MG63 (cell line): ENCODE measurements around the gene CSTF1. TPM values are rescaled to one million over a fixed set of nuclear protein-coding genes. Genes with fewer than 3 reads are reported as not detected.

Experiments used
- DNase-seq: peaks from one replicate; pipeline ENCODE4 v3.0.0-alpha.2; 2020
- H3K27me3 ChIP-seq: fragments of 250-450 bp; sonication (Bioruptor Pico); 2 replicates; pipeline ENCODE4 v1.5.1; 2020; ENCODE audit warnings: mild to moderate bottlenecking, moderate library complexity
- H3K36me3 ChIP-seq: fragments of 250-450 bp; sonication (Bioruptor Pico); 2 replicates; pipeline ENCODE4 v1.5.1; 2020; ENCODE audit warnings: mild to moderate bottlenecking, moderate library complexity
- H3K4me3 ChIP-seq: fragments of 250-450 bp; sonication (Bioruptor Pico); 2 replicates; pipeline ENCODE4 v1.5.1; 2020; ENCODE audit warnings: mild to moderate bottlenecking, moderate library complexity
- H3K9me3 ChIP-seq: fragments of 250-450 bp; sonication (Bioruptor Pico); 2 replicates; pipeline ENCODE4 v1.5.1; 2020; ENCODE audit warnings: mild to moderate bottlenecking, moderate library complexity
- total RNA-seq: library from RNA; depleted of rRNA; stranded (reverse); fragments of >200 nt; shearing (Covaris generic); gene quantifications from 2 replicates; pipeline ENCODE4 v1.2.3, GENCODE V29; 2014; ENCODE audit warnings: low replicate concordance

Gene CSTF1
- total RNA-seq, 1 experiment from 2014 or later: 68.6 TPM

GRCh38 chr20:56361900-56362299 lies 30.5 kb upstream of the CSTF1 start:
- Histone ChIP-seq H3K9me3 (no peaks in the 10 kb centered on the region), H3K27me3 (no peaks in the 10 kb centered on the region), H3K4me3 (no peak overlapping the region), H3K36me3 (peaks cover 33% of the 10 kb centered on the region)
- DNase-seq: peak; percentile 12

- H3K27me3 ChIP-seq: no peaks in the 10 kb centered on the region
- no peak overlapping the region for H3K4me3 ChIP-seq
- peaks cover 33% of the 10 kb centered on the region for H3K36me3 ChIP-seq
- DNase-seq: no peak
- H3K9me3 ChIP-seq: no peaks in the 10 kb centered on the region
Observed at GRCh38 chr20:56362833-56363413, 29.5 kb upstream of the CSTF1 start.

GRCh38 chr20:56363491-56363890 lies 29.0 kb upstream of the CSTF1 start:
- no peaks in the 10 kb centered on the region for H3K9me3 ChIP-seq
- DNase-seq: no peak
- H3K4me3 ChIP-seq: no peak overlapping the region
- H3K27me3 ChIP-seq: no peaks in the 10 kb centered on the region
- H3K36me3 ChIP-seq: peaks cover 33% of the 10 kb centered on the region

- DNase-seq: no peak
- Histone ChIP-seq H3K9me3 (no peaks in the 10 kb centered on the region), H3K36me3 (peaks cover 60% of the 10 kb centered on the region)
Observed at GRCh38 chr20:56368351-56369134, 23.9 kb upstream of the CSTF1 start.

GRCh38 chr20:56369179-56369578 lies 23.3 kb upstream of the CSTF1 start:
- DNase-seq: no peak
- Histone ChIP-seq H3K27me3 (no peaks in the 10 kb centered on the region), H3K4me3 (no peak overlapping the region), H3K9me3 (no peaks in the 10 kb centered on the region), H3K36me3 (peaks cover 67% of the 10 kb centered on the region)

More at GRCh38 chr20:56368351-56369134, 23.9 kb upstream of the CSTF1 start:
- no peaks in the 10 kb centered on the region for H3K27me3 ChIP-seq
- no peak overlapping the region for H3K4me3 ChIP-seq

GRCh38 chr20:56371977-56372376 lies 20.5 kb upstream of the CSTF1 start:
- Histone ChIP-seq H3K36me3 (peaks cover 78% of the 10 kb centered on the region), H3K9me3 (no peaks in the 10 kb centered on the region), H3K4me3 (no peak overlapping the region), H3K27me3 (no peaks in the 10 kb centered on the region)
- DNase-seq: no peak

- no peaks in the 10 kb centered on the region for H3K27me3 ChIP-seq
- H3K36me3 ChIP-seq: peaks cover 85% of the 10 kb centered on the region
- no peak for DNase-seq
- no peaks in the 10 kb centered on the region for H3K9me3 ChIP-seq
- H3K4me3 ChIP-seq: no peak overlapping the region
Observed at GRCh38 chr20:56372850-56373249, 19.6 kb upstream of the CSTF1 start.

GRCh38 chr20:56373942-56374341 lies 18.5 kb upstream of the CSTF1 start:
- Histone ChIP-seq H3K9me3 (no peaks in the 10 kb centered on the region), H3K36me3 (peaks cover 93% of the 10 kb centered on the region), H3K4me3 (no peak overlapping the region), H3K27me3 (no peaks in the 10 kb centered on the region)
- peak; percentile 25 for DNase-seq

- peaks cover 89% of the 10 kb centered on the region for H3K36me3 ChIP-seq
- H3K4me3 ChIP-seq: no peak overlapping the region
- no peak for DNase-seq
Observed at GRCh38 chr20:56376331-56376730, 16.1 kb upstream of the CSTF1 start.

GRCh38 chr20:56378386-56378785 lies 14.1 kb upstream of the CSTF1 start:
- H3K9me3 ChIP-seq: no peaks in the 10 kb centered on the region
- peaks cover 88% of the 10 kb centered on the region for H3K36me3 ChIP-seq
- H3K27me3 ChIP-seq: no peaks in the 10 kb centered on the region
- no peak overlapping the region for H3K4me3 ChIP-seq
- DNase-seq: no peak

More at GRCh38 chr20:56376331-56376730, 16.1 kb upstream of the CSTF1 start:
- no peaks in the 10 kb centered on the region for H3K27me3 ChIP-seq
- no peaks in the 10 kb centered on the region for H3K9me3 ChIP-seq

GRCh38 chr20:56380375-56380774 lies 12.1 kb upstream of the CSTF1 start:
- no peaks in the 10 kb centered on the region for H3K27me3 ChIP-seq
- no peaks in the 10 kb centered on the region for H3K9me3 ChIP-seq
- no peak overlapping the region for H3K4me3 ChIP-seq
- DNase-seq: no peak
- H3K36me3 ChIP-seq: peaks cover 92% of the 10 kb centered on the region

GRCh38 chr20:56381501-56381900 lies 10.9 kb upstream of the CSTF1 start:
- Histone ChIP-seq H3K36me3 (peaks cover 92% of the 10 kb centered on the region), H3K9me3 (no peaks in the 10 kb centered on the region), H3K27me3 (no peaks in the 10 kb centered on the region), H3K4me3 (no peak overlapping the region)
- no peak for DNase-seq

- Histone ChIP-seq H3K9me3 (no peaks in the 10 kb centered on the region), H3K36me3 (peaks cover 92% of the 10 kb centered on the region), H3K27me3 (no peaks in the 10 kb centered on the region), H3K4me3 (no peak overlapping the region)
- DNase-seq: no peak
Observed at GRCh38 chr20:56382696-56383095, 9.7 kb upstream of the CSTF1 start.

GRCh38 chr20:56383334-56383733 lies 9.1 kb upstream of the CSTF1 start:
- DNase-seq: no peak
- Histone ChIP-seq H3K9me3 (no peaks in the 10 kb centered on the region), H3K4me3 (no peak overlapping the region), H3K36me3 (peaks cover 91% of the 10 kb centered on the region), H3K27me3 (no peaks in the 10 kb centered on the region)

- Histone ChIP-seq H3K36me3 (peaks cover 96% of the 10 kb centered on the region), H3K4me3 (no peak overlapping the region), H3K9me3 (no peaks in the 10 kb centered on the region), H3K27me3 (no peaks in the 10 kb centered on the region)
- DNase-seq: no peak
Observed at GRCh38 chr20:56385130-56385529, 7.3 kb upstream of the CSTF1 start.

- Histone ChIP-seq H3K36me3 (peaks cover 96% of the 10 kb centered on the region), H3K9me3 (no peaks in the 10 kb centered on the region), H3K27me3 (no peaks in the 10 kb centered on the region), H3K4me3 (no peak overlapping the region)
- no peak for DNase-seq
Observed at GRCh38 chr20:56386219-56386618, 6.2 kb upstream of the CSTF1 start.

GRCh38 chr20:56388882-56389281 lies 3.6 kb upstream of the CSTF1 start:
- no peaks in the 10 kb centered on the region for H3K27me3 ChIP-seq
- no peak for DNase-seq
- no peak overlapping the region for H3K4me3 ChIP-seq
- H3K9me3 ChIP-seq: no peaks in the 10 kb centered on the region
- H3K36me3 ChIP-seq: peaks cover 80% of the 10 kb centered on the region

GRCh38 chr20:56389807-56390206 lies 2.6 kb upstream of the CSTF1 start:
- Histone ChIP-seq H3K9me3 (no peaks in the 10 kb centered on the region), H3K4me3 (no peak overlapping the region; the same call in 1 of the 2 replicates), H3K27me3 (no peaks in the 10 kb centered on the region), H3K36me3 (peaks cover 80% of the 10 kb centered on the region)
- DNase-seq: no peak
